NCI-H146 treated with DMSO at 0.1 percent for 48 hours (cell line): ENCODE measurements around the gene U2AF2.

Source experiments
- DNase-seq: peaks from one replicate; lab custom pipeline; 2025; ENCODE audit not compliant: unreplicated experiment; lab: John Stamatoyannopoulos, UW

U2AF2 gene

GRCh38 chr19:55642153-55643002 is 12.5 kb upstream of the U2AF2 start:
- peak; percentile 63 for DNase-seq

GRCh38 chr19:55643003-55643886 is 11.6 kb upstream of the U2AF2 start, which contains the start of gene ZNF581:
ZNF581 (plus strand) TSS chr19:55643649; CDS start chr19:55644572, 923 bp downstream.
- DNase-seq: peak; percentile 59

GRCh38 chr19:55643887-55644176 is 11.0 kb upstream of the U2AF2 start:
- no peak for DNase-seq

- DNase-seq: no peak
Observed at GRCh38 chr19:55644191-55644833, 10.5 kb upstream of the U2AF2 start.

- no peak for DNase-seq
Observed at GRCh38 chr19:55644842-55645511, 9.9 kb upstream of the U2AF2 start.

- no peak for DNase-seq
Observed at GRCh38 chr19:55645512-55645881, 9.3 kb upstream of the U2AF2 start.

GRCh38 chr19:55646889-55647731 is 7.7 kb upstream of the U2AF2 start:
- DNase-seq: no peak

- DNase-seq: no peak
Observed at GRCh38 chr19:55647732-55648584, 6.9 kb upstream of the U2AF2 start, which contains the start of gene CCDC106. CCDC106 (plus strand) TSS chr19:55648212; CDS start chr19:55649047, 835 bp downstream.

- DNase-seq: no peak
Observed at GRCh38 chr19:55648585-55649267, 6.1 kb upstream of the U2AF2 start.

GRCh38 chr19:55649268-55650125 is 5.3 kb upstream of the U2AF2 start:
- no peak for DNase-seq

GRCh38 chr19:55650126-55650557 is 4.7 kb upstream of the U2AF2 start:
- DNase-seq: no peak

- DNase-seq: no peak
Observed at GRCh38 chr19:55650602-55651230, 4.1 kb upstream of the U2AF2 start.

- no peak for DNase-seq
Observed at GRCh38 chr19:55651236-55651635, 3.6 kb upstream of the U2AF2 start.

GRCh38 chr19:55652311-55653128 is 2.3 kb upstream of the U2AF2 start:
- DNase-seq: no peak

GRCh38 chr19:55653651-55654322 is 1.0 kb upstream of the U2AF2 start:
- DNase-seq: peak; percentile 98
